SKM-1 (cell line): Measurements from ENCODE around the gene SPDYE8.
"Not testable (repeated sequence)": the region's sequence is repeated elsewhere in the genome, so short reads cannot be mapped to it uniquely, and the experiment has no call there.

ENCODE experiments used
- DNase-seq: peaks from one replicate; lab custom pipeline; 2025; ENCODE audit not compliant: unreplicated experiment; lab: John Stamatoyannopoulos, UW

SPDYE8 gene, protein sequence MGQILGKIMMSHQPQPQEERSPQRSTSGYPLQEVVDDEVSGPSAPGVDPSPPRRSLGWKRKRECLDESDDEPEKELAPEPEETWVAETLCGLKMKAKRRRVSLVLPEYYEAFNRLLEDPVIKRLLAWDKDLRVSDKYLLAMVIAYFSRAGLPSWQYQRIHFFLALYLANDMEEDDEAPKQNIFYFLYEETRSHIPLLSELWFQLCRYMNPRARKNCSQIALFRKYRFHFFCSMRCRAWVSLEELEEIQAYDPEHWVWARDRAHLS

DNA sequence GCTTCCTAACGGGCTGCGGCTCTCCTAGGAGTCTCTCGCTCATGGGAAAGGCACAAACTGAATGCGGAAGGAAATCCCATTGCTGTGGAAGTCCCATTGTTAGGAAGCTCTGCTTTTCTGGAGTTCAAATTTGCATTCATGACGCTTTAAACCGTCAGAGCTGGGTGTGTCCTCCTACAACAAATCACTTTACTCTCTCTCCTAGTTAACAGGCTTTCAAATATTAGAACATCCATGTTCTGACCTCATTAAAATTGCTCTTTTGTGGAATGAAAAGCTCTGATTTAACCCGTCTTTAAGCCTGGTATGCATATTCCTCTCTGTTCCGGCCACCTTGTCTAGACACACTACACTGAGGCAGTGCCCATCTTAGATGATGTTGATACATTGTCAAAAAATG, at the start of gene SPDYE8:
Gene SPDYE8, minus strand, starts transcription at position 101 of the 400 bp plus-strand sequence. CDS start 1,800 bp downstream, outside the sequence.
- not testable (repeated sequence) for DNase-seq

DNA sequence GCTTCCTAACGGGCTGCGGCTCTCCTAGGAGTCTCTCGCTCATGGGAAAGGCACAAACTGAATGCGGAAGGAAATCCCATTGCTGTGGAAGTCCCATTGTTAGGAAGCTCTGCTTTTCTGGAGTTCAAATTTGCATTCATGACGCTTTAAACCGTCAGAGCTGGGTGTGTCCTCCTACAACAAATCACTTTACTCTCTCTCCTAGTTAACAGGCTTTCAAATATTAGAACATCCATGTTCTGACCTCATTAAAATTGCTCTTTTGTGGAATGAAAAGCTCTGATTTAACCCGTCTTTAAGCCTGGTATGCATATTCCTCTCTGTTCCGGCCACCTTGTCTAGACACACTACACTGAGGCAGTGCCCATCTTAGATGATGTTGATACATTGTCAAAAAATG, 28.2 kb upstream of the SPDYE8 start, which contains the start of gene SPDYE11:
Gene SPDYE11, minus strand, starts transcription at position 101 of the 400 bp plus-strand sequence. CDS start 1,800 bp downstream, outside the sequence.
- DNase-seq = not testable (repeated sequence)

DNA sequence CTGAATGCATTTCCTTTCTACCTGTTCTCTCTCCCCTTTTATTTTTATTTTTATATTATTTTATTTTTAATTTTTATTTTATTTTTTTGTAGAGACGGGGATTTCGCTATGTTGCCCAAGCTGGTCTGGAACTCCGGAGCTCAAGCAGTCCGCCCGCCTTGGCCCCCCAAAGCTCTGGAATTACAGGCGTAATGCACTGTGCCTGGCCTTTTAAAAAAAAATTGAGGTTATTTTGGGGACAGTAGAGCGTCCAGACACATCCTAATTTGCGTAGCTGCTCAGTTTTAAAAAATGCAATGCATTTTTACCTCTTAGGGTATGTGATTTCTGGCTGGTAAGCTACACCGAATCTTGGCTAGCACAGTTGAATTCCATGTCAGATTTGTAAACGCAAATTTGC, 23.1 kb downstream of the SPDYE8 start:
- not testable (repeated sequence) for DNase-seq

DNA sequence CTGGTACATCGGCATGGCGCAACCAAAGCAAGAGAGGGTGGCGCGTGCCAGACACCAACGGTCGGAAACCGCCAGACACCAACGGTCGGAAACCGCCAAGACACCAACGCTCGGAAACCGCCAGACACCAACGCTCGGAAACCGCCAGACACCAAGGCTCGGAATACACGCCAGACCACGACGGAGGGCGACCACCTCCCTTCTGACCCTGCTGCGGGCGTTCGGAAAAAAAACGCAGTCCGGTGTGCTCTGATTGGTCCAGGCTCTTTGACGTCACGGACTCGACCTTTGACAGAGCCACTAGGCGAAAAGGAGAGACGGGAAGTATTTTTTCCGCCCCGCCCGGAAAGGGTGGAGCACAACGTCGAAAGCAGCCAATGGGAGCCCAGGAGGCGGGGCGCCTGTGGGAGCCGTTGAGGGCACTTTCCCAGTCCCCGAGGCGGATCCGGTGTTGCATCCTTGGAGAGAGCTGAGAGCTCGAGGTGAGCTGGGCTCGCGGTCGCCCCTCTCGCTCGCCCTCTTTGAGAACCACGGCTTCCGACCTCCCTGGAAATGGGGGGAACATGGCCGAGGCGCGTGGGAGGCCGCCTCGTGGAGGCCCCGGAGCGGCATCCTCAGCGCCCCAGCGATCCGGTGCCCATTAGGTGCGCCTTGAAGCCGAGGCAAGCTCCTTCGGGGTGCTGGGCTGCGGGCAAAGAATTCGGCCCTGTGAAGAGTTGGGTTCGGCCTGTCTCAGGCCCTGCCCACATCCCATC, 23.7 kb downstream of the SPDYE8 start:
- not testable (repeated sequence) for DNase-seq

DNA sequence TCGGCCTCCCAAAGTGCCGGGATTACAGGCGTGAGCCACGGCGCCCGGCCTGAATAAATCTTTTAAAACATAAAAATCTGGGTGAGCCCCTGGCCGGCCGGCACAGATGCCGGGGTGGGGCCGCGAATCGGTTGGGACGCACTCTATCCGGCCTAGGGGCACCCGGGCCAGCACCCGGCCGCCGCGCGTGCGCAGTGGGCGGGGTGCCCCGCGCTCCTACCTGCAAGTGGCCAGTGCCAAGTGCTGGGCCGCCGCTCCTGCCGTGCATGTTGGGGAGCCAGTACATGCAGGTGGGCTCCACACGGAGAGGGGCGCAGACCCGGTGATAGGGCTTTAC, 24.2 kb downstream of the SPDYE8 start:
- not testable (repeated sequence) for DNase-seq

DNA sequence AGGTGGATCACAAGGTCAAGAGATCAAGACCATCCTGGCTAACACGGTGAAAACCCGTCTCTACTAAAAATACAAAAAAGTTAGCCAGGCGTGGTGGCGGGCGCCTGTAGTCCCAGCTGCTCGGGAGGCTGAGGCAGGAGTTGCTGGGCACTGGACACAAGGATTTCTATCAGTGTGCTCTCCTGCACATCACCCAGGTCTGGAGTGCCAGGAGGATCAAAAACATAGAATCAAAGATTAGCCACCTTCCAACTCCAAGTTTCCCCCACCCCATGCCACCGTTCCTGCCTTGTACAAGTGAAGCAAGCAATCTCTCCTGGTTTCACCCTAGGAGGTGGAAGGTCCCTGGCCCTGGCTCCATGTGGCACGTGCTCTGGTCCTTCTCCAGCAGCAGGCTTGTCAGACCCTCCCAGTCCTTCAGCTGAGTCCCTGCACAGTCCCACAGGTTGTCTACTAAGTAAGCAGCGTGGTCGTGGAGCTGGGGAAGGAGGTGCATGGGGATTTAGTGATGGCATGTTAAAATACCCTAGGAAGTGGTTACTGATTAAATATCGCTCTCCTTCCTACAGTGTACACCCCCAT, 31.6 kb downstream of the SPDYE8 start:
- not testable (repeated sequence) for DNase-seq

DNA sequence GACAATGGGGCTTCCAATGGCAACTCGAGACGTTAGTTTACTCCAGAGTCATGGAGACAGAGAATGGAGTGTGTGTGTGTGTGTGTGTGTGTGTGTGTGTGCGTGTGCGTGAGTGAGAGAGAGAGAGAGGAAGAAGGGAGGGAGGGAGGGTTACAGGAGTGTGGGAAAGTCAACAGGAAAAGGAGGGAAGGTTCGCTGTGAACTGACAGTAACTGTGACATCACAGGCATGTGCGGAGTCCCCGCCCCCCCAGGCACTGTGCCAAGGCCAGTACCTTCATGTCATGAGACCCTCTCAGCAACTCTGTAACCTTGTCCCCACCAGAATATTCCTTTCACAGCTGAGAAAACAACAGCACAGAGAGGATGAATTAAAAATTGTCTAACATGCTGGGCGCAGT, 32.1 kb downstream of the SPDYE8 start:
- not testable (repeated sequence) for DNase-seq

DNA sequence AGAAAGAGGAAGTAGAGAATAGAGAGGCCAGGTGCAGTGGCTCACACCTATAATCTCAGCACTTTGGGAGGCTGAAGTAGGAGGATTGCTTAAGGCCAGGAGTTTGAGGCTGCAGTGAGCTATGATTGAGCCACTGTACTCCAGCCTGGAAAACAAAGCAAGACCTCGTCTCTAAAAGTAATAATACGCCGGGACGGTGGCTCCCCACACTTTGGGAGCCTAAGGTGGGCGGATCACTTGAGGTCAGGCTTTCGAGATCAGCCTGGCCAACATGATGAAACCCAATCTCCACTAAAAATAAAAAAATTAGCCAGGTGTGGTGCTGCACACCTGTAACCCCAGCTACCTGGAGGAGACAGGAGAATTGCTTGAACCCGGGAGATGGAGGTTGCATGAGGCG, 34.1 kb downstream of the SPDYE8 start:
- not testable (repeated sequence) for DNase-seq

DNA sequence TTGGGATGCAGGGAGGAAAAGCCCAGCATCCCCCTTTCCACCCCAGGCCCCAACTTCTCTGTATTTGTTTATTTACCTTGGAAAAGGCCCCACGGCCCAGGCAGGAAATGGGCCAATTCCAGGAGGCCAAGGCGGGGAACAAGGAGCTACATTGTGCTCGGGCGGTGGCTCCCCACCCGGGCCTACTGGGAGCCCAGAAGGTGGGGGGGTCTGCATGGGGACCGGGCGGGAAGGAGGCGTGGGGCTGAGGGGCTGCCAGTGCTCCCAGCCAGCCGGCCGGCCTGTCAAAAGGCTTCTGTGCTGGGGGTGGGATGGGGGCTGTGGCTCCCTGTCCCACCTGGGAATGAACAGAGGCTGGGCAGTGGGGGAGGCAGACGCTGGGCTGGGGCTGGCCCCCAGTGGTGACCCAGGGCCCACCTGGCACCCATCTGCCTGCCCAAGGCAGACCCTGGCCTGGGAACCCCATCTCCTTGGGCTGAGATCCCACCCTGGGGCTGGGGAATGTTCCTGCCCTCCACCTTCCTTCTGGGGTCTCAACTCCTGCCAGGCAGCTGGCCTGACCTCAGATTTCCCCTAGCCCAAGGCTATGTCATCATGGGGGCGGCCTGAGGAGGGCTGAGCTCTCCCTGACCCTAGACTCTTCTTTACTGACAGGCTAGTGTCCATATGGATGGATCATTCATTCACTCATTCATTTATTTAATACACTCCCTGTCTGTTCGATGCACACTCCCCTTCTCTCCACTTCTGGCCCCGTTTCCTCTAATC, 39.2 kb downstream of the SPDYE8 start:
- not testable (repeated sequence) for DNase-seq

DNA sequence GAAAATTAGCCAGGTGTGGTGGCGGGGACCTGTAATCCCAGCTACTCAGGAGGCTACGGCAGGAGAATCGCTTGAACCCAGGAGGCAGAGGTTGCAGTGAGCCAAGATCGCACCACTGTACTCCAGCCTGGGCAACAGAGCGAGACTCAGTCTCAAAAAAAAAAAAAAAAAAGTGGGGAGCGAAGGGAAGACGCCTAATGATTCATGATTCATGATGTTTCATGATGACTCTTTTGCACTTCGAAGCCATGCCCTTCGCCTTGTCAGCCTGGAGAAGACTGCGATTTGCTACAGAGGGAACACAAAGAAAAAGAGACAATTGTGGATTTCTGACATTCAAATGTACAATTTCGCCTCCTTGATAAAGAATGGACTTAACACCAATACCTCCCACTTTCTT, 47.5 kb downstream of the SPDYE8 start:
- DNase-seq = not testable (repeated sequence)

DNA sequence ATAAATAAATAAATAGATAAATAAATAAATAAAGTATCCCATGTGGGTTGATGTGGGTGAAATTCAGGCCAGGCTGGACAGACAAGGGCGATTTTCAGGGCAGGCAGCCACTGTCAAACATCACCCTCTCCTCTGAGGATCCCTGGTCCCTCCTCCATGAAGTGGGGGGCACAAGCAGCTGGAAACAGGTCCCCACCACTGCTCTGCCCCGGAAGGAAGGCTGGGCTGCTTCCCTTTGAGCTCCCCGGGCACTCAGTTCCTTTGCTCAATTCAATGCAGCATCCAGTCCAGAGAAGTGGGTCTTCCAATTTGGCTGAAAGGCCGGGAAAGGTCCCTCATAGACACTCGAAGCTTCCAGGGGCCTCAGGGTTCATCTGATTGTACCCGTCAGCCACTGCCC, 49.2 kb downstream of the SPDYE8 start:
- DNase-seq = not testable (repeated sequence)

DNA sequence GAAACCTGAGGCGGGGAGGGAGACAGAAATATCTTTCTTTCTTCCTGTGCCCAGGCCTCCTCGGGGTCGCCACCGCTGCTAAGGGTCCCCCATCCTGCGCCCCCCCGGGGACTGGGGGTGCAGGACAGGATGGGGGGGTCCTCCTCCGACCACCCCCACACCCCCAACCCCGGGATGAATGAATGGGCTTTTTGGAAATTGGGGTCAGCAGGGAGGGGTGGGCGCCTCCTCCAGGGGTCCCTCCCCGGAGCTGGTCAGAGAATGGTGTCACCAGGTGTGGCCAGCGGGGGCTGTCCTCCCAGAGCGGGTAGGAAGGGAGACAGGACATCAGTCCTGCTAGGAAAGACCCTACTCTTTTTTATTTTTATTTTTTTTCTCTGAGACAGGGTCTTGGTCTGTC, 53.1 kb downstream of the SPDYE8 start:
- not testable (repeated sequence) for DNase-seq

DNA sequence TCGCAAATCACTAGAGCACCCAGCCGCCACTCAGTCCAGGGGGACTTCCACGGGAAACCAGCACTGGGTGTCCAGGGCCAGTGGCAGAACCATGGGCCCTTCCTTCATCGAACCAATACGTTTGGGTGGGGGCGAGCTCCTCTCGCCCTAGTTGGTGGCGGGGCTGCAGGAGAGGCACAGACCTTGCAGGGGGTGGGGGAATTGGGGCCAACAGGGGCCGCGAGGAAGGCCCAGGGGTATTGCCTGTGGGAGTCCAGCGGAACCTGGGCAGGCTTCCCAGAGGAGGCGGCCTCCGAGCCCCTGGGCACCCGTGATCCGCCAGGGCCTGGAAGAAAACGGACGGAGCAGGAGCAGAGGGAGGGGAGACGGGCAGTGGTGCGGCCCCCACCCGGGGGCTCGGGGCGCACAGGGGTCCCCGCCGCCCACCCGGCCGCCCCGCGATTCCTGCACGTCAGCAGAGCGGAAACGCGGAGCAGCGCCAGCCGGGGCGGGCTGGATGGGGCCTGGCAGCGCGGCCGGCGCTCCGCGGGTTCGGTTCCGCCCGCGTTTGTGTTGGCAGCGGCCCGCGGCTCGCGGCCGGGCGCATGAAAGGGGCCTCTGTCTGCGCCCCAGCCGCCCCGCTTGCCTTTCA, 53.8 kb downstream of the SPDYE8 start:
- DNase-seq = not testable (repeated sequence)

DNA sequence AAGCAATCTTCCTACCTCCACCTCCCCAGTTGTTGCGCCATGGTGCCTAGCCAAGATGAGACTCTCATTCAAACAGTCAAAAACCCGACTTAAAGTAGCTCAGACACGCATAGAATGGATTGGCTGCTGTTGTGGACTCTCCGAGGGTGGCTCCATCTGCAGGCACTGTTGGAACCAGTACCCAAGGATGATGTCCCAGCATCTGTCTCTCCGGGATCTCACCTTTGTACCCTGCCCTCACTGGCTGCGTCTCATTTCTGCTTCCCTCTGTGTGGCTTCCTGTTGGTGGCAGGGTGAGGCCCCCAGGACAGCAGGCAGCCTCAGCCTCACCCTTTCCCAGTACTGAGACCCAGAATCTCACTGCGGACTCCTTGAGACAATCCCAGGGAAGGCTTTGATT, 54.8 kb downstream of the SPDYE8 start:
- DNase-seq = not testable (repeated sequence)

DNA sequence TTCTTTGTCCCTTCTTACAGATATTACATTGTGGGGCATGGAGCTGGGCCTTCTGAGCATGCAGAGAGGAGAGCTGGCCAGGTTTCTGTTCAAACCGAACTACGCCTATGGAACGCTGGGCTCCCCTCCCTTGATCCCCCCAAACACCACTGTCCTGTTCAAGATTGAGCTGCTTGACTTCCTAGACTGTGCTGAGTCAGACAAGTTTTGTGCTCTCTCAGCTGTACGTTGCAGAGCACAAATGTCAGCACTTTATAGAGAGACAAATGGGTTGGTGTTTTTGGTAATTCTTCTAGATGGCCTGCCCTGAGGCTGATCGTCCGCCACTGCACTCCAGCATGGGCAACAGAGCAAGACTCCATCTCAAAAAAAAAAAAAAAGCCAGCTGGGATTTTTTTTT, 58.1 kb downstream of the SPDYE8 start:
- not testable (repeated sequence) for DNase-seq
